ENCODE data around the gene PNP. TPM values are rescaled to one million over a fixed set of nuclear protein-coding genes. Genes with fewer than 3 reads are reported as not detected.

PNP gene
- total and polyA plus RNA-seq, 10 of the 15 experiments (the other 5 are each of a cell fraction or from before 2014, with no cell fraction given) = 103 to 215 (median 138) TPM

GRCh38 chr14:20429801-20430669 is 39.2 kb upstream of the PNP start:
- BruUV-seq (replicated peaks) = no TSS peak
- FAIRE-seq (no peak), ATAC-seq (no peak), DNase-seq (ENCODE audit: low read depth, low spot score) (no peak)
- RAD21 ChIA-PET (ENCODE audit: unreplicated experiment) = interaction anchor here (1.9 kb wide), 1 partner anchor 15 kb away, joined by 5 read pairs; no protein-coding TSS in a partner anchor
- H3K27me3 ChIP-seq (replicated peaks in 1 of 2; ENCODE audit: control insufficient read depth in 2 of 2, insufficient read depth in 2 of 2, low read length in 1 of 2) = no peaks in the 10 kb centered on the region
- no peak overlapping the region for H2AFZ ChIP-seq (ENCODE audit: control insufficient read depth, low read depth, low read length)
- H3K4me2 ChIP-seq (ENCODE audit: control insufficient read depth, insufficient read depth) = no peak overlapping the region
- peaks cover 18% of the 10 kb centered on the region for H3K4me1 ChIP-seq (ENCODE audit: control insufficient read depth, insufficient read depth, low read length)
- no peaks in the 10 kb centered on the region for H3K79me2 ChIP-seq (ENCODE audit: control insufficient read depth, insufficient read depth, low read length)
- CTCF ChIA-PET = interaction anchor here (8.6 kb wide), 1 partner anchor 15 kb away, joined by 70 read pairs; no protein-coding TSS in a partner anchor
- intact Hi-C loops (cut with micrococcal nuclease; ENCODE audit: unreplicated experiment) = loop anchor here (2.0 kb wide), 1 partner anchor 25 kb away; the partner anchor contains the start of genes APEX1 and OSGEP
- no peaks in the 10 kb centered on the region for H3K9me3 ChIP-seq (replicated peaks; ENCODE audit: control insufficient read depth, insufficient read depth, low read length)
- no peak overlapping the region for H3K4me3 ChIP-seq
- POLR2A ChIA-PET = interaction anchor here (0.6 kb wide), 1 partner anchor 376 kb away, joined by 3 read pairs; no protein-coding TSS in a partner anchor
- no peaks in the 10 kb centered on the region for H3K36me3 ChIP-seq (ENCODE audit: control insufficient read depth in 2 of 2, insufficient read depth in 2 of 2, low read length in 1 of 2)
- H4K20me1 ChIP-seq (ENCODE audit: control insufficient read depth, insufficient read depth) = no peaks in the 10 kb centered on the region
- TF ChIP-seq MLLT1 (IDR thresholded peaks at IDR 0.05) = no peak
- no peak for TF ChIP-seq ZNF687 (IDR thresholded peaks at IDR 0.05)
- no peak for TF ChIP-seq YY1 (IDR thresholded peaks at IDR 0.05; ENCODE audit: low read depth, low read length)
- TF ChIP-seq ZBED1 (IDR thresholded peaks at IDR 0.05; ENCODE audit: borderline replicate concordance) = no peak
- no peak for TF ChIP-seq E4F1 (IDR thresholded peaks at IDR 0.05; ENCODE audit: borderline replicate concordance, partially characterized antibody)
- no peak for TF ChIP-seq GABPA (IDR thresholded peaks at IDR 0.05; ENCODE audit: low read depth)
- TF ChIP-seq IKZF1 (conservative IDR thresholded peaks at IDR 0.05) = no peak
- TF ChIP-seq NBN (IDR thresholded peaks at IDR 0.05) = no peak
- no peak for TF ChIP-seq IRF3 (IDR thresholded peaks at IDR 0.05)
- TF ChIP-seq POU2F2 (IDR thresholded peaks at IDR 0.05; ENCODE audit: borderline replicate concordance, low read depth, low read length) = no peak
- no peak for TF ChIP-seq SREBF2 (IDR thresholded peaks at IDR 0.05; ENCODE audit: low read length)
- no peak for TF ChIP-seq EP300 (IDR thresholded peaks at IDR 0.05; ENCODE audit: borderline replicate concordance in 1 of 2, control insufficient read depth in 1 of 2, low read depth in 2 of 2, low read length in 2 of 2)
- TF ChIP-seq CBFB (IDR thresholded peaks at IDR 0.05; ENCODE audit: low read depth) = no peak
- TF ChIP-seq PML (IDR thresholded peaks at IDR 0.05; ENCODE audit: low read length) = no peak
- WGBS (ENCODE audit: insufficient coverage, insufficient replicate concordance, low lambda C conversion rate, missing lambda C conversion rate) = 93% methylated on average over 30 of the region's 30 CpGs
- in situ Hi-C loops (cut with MboI) = no loop called here
- H3K9ac ChIP-seq (ENCODE audit: control insufficient read depth, insufficient read depth, low read length) = no peak overlapping the region
- SMC1A ChIA-PET (ENCODE audit: uncharacterized antibody, unreplicated experiment) = interaction anchor here (1.5 kb wide), 1 partner anchor 32 kb away, joined by 5 read pairs; the partner anchor contains the start of gene PIP4P1
- H3K27ac ChIP-seq (ENCODE audit: control insufficient read depth, insufficient read depth) = no peak overlapping the region
